CD4-positive, alpha-beta T cell treated with Interferon alpha-2 for 1 hour (primary cell): ENCODE data around the gene PLCL2.
"Not testable (repeated sequence)": the region's sequence is repeated elsewhere in the genome, so short reads cannot be mapped to it uniquely, and the experiment has no call there.

Experiments used
- DNase-seq, 2 donors: peaks; one replicate each; pipeline ENCODE4 v3.0.0-alpha.2; 2020 to 2022

Gene PLCL2

DNA sequence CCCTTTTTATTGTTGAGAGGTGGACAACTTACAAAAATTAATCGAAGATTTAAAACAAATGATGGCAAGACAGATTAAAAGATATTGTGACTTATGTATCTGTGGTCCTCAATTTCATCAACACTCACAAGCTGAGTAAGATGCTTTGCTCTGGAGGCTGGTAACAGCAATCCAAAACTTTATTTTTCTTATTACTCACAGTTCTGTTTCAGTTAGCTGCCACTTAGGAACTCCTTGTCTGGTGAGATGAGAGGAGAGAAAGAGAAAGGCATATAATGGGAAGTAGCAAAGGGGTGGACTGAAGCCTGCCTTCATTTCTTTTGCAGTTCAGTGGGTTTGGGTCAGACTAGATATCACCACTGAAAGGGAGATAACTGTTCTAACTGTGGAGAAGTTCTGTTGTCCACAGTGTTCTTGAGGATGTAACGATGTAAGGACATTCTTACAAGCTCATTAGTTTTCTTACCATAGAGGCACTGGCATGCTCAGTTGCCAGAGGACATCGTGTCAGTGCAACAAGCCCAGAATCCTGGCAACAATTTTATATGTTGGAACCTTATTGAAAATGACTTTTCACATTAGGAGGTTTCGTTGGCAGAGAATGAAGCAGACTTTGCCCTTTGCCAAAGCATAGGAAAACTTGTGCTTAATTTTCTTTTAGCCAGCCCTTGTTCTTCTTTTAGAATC is 93.6 kb downstream of the PLCL2 start:
- DNase-seq = no peak

GRCh38 chr3:16978921-16979271 is 94.1 kb downstream of the PLCL2 start:
- no peak for DNase-seq

- not testable (repeated sequence) for DNase-seq
These were observed 95.2 kb downstream of the PLCL2 start for GRCh38 chr3:16979769-16980515.

GRCh38 chr3:16980526-16980925 is 95.8 kb downstream of the PLCL2 start:
- DNase-seq = not testable (repeated sequence)

- DNase-seq = no peak
These were observed 97.7 kb downstream of the PLCL2 start for GRCh38 chr3:16982460-16982859.

GRCh38 chr3:16985608-16986007 is 100.9 kb downstream of the PLCL2 start:
- no peak for DNase-seq

- DNase-seq = no peak
These were observed 102.4 kb downstream of the PLCL2 start for GRCh38 chr3:16987141-16987540.

- DNase-seq = no peak
These were observed 105.4 kb downstream of the PLCL2 start for GRCh38 chr3:16990163-16990562.

DNA sequence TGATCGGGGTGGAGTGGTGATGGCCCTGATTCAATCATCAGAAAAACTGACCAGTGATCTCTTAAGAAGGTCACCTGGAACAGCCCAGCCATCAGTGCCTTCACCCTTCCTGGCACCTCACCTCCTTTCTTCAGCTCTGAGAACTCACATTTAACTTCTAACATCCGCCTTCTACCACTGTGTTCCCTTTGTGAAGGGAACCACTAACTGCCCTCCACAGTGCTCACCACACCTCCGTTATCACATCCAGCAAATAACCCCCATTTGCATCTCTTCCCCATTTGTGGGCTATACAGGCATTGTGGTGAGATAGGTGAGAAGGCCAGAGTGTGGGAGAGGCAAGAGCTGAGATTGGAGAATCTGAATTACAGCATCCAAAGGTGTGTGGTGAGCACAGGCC is 107.4 kb downstream of the PLCL2 start:
- no peak for DNase-seq

DNA sequence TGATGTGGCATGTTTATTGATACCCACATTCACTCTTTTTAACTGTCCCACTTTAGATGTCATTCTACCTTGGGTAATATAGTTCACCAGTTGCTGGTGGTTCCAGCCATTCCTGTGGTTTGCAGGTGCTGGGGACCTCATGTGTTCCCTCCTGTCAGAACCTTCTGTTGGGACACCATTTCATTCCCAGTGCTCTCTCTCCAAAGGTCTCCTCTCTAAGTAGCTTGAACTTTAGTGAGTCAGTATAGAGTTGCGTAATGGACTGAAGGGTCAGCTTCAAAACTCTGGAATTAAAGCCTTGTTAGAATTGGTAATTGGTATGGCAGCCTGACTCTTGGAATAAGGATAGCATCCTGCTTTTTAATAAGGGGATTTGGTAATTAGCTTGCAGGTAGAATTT is 108.5 kb downstream of the PLCL2 start:
- DNase-seq = no peak

DNA sequence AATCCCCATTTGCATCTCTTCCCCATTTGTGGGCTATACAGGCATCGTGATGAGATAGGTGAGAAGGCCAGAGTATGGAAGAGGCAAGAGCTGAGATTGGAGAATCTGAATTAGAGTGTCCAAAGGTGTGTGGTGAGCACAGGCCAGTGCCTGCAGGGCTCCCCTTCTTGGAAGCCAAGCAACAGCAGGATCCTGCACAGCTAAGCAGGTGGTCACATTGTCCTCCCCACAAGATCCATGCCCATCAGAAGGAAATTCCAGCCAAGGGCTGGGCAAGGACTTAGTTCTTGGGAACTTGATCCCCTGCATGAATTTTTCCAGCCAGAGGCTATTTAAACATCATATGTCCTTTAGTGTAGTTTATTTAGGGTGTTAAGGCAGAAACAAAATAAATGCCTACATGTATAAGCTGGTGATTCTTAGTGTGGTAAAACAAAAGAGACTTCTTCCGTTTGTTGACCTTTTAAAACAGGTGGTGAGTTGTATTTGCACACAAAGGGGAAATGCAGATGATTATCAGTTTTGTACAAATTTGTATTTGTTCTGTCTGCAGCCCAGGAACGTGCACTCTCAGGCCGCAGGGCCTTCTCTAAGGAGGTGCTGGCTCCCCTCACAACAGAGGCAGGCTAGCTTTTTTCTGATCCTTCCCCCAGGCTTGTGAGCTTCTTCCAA is 110.2 kb downstream of the PLCL2 start:
- DNase-seq = no peak

- DNase-seq = no peak
These were observed 110.8 kb downstream of the PLCL2 start for GRCh38 chr3:16995601-16996000.

DNA sequence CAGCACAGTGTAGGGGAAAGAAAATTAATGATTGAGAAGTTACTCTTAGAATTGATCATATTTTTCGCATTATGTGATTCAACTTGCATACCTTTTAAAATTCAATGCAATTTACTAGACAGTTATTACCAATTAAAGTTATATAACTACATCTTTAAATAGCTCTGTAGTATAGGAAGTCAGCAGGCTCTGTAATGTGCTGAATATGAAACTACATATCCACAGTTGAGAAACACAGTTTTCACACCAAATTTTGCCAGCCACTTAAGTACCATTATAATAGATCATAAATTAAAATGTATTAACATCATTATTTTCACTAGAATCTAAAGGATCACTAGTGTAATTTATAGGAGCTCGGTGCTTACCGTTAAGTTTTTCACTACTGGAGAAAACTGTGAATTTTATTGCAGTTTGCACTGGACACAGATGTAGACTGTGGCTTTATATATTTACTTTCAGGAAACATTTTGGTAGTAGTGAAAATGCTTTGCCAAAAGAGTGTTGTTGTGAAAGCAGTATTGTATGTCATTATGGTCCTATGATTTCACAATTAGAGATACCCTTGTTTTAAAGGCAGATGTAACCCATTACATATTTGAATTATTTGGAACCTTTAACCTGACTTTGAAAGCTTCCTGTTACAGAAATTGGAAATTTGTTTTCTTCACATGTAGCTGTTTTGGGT is 113.6 kb downstream of the PLCL2 start:
- DNase-seq = no peak

DNA sequence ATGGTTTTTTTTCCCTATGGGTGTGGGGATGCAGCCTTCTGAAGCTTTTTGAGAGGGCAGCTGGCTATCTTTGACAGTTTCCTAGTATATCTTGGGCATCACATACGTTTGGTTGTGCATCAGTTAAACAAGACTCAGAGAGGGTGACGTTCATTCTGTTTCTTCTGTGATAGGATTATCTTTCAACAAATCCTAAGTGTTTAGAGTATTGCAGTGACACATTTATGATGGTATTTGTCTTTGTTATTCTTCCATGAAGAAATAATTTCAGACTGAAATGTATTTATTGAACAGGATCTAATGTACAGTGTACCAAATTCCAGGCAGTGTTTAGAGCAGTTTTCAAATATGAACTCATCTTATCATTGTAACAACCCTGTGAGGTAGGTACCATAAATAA is 114.4 kb downstream of the PLCL2 start:
- DNase-seq = no peak

GRCh38 chr3:16999871-17000270 is 115.1 kb downstream of the PLCL2 start:
- DNase-seq = no peak

DNA sequence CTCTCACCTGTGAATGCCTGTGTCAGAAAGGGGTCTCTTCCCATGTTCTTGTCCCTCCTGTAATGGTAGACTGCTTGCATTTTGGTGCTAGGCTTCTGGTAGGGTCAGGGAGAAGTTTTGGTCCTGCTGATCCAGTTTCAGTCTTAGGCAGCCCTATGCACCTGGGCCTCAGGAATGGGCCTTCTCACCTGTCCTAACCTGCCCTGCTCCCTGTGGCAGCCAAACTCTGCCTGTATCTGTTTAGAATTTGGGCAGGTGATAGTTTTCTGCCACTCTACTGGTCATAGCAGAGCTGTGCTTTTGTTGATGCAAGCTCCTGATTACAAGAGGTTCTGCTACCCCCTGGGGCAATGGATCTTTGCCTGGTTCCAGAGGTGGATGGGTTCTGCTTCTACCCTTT is 118.7 kb downstream of the PLCL2 start:
- DNase-seq = no peak

DNA sequence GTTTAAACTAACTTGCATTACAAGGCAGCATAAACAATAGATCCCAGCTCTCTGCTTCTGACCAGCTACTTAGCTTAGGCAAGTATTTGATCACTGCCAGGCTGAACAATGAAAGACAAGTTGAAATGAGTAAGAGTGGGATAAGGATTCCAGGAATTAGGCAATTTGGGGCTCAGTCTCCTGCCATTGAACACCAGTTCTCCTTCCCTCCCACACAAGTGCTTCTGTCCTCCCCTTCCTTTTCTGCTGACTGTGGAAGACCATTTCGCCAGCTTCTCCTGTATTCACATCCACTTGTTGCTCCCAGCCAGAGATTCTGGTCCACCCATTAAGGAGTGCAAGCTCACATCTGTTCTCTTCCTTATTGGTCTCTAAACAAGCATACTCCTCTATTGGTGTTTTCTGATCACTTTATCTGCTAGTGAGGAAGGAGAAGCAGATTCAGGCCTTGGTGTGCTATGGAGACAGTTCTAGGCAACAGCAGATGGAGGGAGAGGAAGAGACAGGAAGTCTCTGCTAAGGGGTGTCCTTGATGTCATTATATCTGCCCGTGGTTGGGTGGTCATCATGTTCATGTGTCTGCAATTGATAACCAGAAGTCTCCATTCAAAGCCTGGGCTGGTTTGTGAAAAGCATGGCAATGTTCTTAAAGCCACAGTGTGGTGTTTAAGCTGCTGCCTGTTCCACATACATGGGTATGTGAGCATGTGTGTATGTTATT is 121.5 kb downstream of the PLCL2 start:
- DNase-seq = no peak

DNA sequence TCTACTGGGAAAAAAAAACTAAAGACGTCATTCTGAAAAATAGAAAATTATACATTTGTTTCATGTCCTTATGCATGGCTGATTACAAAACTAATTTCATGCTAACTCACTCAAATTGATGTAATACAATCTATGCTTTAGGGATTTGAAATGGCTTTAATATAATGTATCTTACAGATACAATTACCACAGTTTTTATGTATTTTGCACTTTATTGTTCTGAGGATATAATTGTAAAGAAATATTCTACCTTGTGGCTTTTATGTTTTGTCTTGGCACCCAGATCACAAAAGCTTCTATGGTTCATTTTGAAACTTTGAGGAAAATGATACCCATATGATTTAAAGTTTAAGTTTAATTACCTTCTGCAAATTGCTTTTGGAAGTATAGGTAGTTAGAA is 122.5 kb downstream of the PLCL2 start:
- no peak for DNase-seq

GRCh38 chr3:17009826-17010225 is 125.1 kb downstream of the PLCL2 start:
- no peak for DNase-seq

DNA sequence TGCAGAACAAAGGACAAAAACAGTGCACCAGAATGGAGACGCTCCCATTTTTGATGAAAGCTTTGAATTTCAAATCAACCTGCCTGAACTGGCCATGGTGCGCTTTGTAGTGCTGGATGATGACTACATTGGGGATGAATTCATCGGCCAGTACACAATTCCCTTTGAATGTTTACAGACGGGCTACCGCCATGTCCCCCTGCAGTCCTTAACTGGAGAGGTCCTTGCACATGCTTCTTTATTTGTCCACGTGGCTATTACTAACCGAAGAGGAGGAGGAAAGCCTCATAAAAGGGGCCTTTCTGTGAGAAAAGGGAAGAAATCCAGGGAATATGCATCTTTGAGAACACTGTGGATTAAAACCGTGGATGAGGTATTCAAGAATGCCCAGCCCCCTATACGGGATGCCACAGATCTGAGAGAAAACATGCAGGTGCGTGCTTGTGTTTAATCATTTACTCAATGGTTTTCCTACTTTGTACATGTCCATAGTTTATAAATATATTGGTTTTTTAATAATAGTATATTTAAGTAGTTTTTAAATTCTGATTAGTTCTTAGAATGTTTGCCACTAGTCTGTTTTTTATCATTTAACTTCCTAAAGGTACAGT is 127.1 kb downstream of the PLCL2 start:
- no peak for DNase-seq

DNA sequence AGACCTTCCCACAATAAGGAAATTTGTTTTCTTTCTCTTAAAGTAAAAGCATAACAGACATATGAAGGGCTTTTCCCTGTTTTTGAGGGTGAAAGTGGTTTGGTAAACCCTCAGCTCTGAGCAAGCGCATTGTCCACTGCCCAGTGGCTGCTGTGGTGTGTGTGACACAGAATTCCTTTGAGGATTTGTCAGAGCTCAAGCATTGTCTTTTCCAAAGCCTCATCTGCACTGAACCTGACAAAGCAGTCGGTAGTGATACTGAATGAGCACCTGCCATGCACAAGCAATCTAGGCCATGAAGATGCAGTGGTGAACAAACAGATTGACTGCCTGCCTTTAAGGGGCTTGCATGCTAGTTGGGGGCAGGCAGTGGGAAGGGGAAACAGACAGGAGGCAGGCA is 128.3 kb downstream of the PLCL2 start:
- DNase-seq = no peak

DNA sequence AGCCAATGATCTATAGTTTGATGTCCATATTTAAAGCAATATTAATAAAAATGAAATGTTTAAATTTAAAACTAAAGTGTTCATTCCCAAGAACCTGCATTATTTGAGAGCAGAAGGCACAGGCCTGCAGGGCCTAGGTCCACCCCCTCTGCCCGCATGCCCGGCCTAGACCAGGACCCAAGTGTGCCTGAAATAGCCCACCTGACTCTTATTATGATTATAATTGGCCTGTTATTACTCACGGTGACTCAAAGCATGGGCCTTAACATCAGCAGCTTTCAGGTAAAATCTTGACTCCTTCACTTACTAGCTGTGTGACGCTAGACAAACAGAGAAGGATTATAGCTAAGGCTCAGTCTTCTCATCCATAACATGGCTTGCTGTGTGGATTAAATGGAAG is 128.8 kb downstream of the PLCL2 start:
- no peak for DNase-seq

DNA sequence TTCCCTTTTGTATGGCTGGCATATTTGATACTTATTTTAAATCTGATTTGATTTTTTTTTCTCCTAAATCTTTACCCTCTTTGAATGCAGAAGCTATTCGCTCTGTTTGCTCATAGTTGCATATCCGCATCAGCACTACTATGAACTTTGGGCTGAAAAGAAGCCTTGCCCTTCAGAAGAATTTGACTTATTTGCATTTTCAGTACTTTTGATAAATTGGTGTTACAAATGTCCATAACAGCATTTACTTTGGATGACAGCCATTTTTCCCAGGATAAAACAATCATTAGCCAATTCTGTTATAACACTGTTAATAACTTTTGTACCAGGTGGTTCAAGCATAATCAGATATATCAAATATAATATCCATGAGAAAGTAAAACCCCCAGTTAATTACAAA is 129.5 kb downstream of the PLCL2 start:
- no peak for DNase-seq
